Astrocyte (in vitro differentiated cells and primary cell): ENCODE data around the gene KRT23. TPM values are rescaled to one million over a fixed set of nuclear protein-coding genes. Genes with fewer than 3 reads are reported as not detected.
A peak's percentile ranks its signal among the peaks of the same experiment; 100 is the strongest.

Source experiments
- DNase-seq: peaks from one replicate; pipeline ENCODE4 v3.0.0-alpha.2; 2010; ENCODE audit warnings: low read depth
- FAIRE-seq: peaks from 2 replicates; lab custom pipeline; 2011; peaks lifted over from hg19 to GRCh38; lab: Jason Lieb, UNC
- H2AFZ ChIP-seq: 2 replicates; pipeline ENCODE4 v1.6.0; 2012; ENCODE audit warnings: low read depth, low read length, inconsistent platforms
- H3K27ac ChIP-seq: 2 replicates; pipeline ENCODE4 v1.5.1; 2011; ENCODE audit warnings: low read depth, low read length, inconsistent platforms
- H3K27me3 ChIP-seq: 2 replicates; pipeline ENCODE4 v1.6.0; 2011; ENCODE audit warnings: low read length, inconsistent platforms; ENCODE audit not compliant: insufficient read depth
- H3K36me3 ChIP-seq: 2 replicates; pipeline ENCODE4 v1.5.1; 2011; ENCODE audit warnings: low read length, inconsistent platforms; ENCODE audit not compliant: insufficient read depth
- H3K4me1 ChIP-seq: 2 replicates; pipeline ENCODE4 v1.5.1; 2011; ENCODE audit warnings: low read length, inconsistent platforms; ENCODE audit not compliant: insufficient read depth
- H3K4me2 ChIP-seq: 2 replicates; pipeline ENCODE4 v1.6.0; 2012; ENCODE audit warnings: low read length, inconsistent platforms
- H3K4me3 ChIP-seq: 2 replicates; pipeline ENCODE4 v1.5.1; 2011; ENCODE audit warnings: low read depth, mild to moderate bottlenecking, low read length, inconsistent platforms; ENCODE audit not compliant: insufficient read depth
- H3K79me2 ChIP-seq: 2 replicates; pipeline ENCODE4 v1.6.0; 2012; ENCODE audit warnings: mild to moderate bottlenecking, low read length, inconsistent platforms; ENCODE audit not compliant: insufficient read depth
- H3K9ac ChIP-seq: 2 replicates; pipeline ENCODE4 v1.6.0; 2012; ENCODE audit warnings: mild to moderate bottlenecking, low read length, inconsistent platforms
- H3K9me3 ChIP-seq: 2 replicates; pipeline ENCODE4 v1.5.1; 2012; ENCODE audit warnings: low read depth, mild to moderate bottlenecking, low read length, inconsistent platforms; ENCODE audit not compliant: insufficient read depth
- H4K20me1 ChIP-seq: 2 replicates; pipeline ENCODE4 v1.6.0; 2012; ENCODE audit warnings: low read length, inconsistent platforms; ENCODE audit not compliant: insufficient read depth
- H3K27ac Mint-ChIP-seq: one replicate; pipeline ENCODE4 v1.8.0; 2021; ENCODE audit warnings: mild to moderate bottlenecking, mixed read lengths; ENCODE audit not compliant: unreplicated experiment
- H3K27me3 Mint-ChIP-seq: one replicate; pipeline ENCODE4 v1.8.0; 2021; ENCODE audit warnings: low read depth, mixed read lengths; ENCODE audit not compliant: unreplicated experiment
- H3K36me3 Mint-ChIP-seq: one replicate; pipeline ENCODE4 v1.8.0; 2021; ENCODE audit warnings: low read depth, mixed read lengths; ENCODE audit not compliant: unreplicated experiment
- H3K4me1 Mint-ChIP-seq: one replicate; pipeline ENCODE4 v1.8.0; 2021; ENCODE audit warnings: low read depth, mixed read lengths; ENCODE audit not compliant: unreplicated experiment
- H3K4me3 Mint-ChIP-seq: one replicate; pipeline ENCODE4 v1.8.0; 2021; ENCODE audit warnings: mild to moderate bottlenecking, moderate library complexity, mixed read lengths; ENCODE audit not compliant: unreplicated experiment
- H3K9me3 Mint-ChIP-seq: one replicate; pipeline ENCODE4 v1.8.0; 2021; ENCODE audit warnings: mild to moderate bottlenecking, mixed read lengths; ENCODE audit not compliant: unreplicated experiment
- EZH2 ChIP-seq: IDR thresholded peaks from 2 replicates; pipeline ENCODE4 v1.6.1; 2012; ENCODE audit warnings: mild to moderate bottlenecking, low read length, inconsistent platforms; ENCODE audit not compliant: insufficient read depth
- total RNA-seq: library from RNA; stranded (reverse); gene quantifications from 2 replicates; pipeline ENCODE4 v1.2.1, GENCODE V29; 2021
- TF ChIP-seq, protein P1 (sequence below): IDR thresholded peaks from 2 replicates; pipeline ENCODE4 v1.5.1; 2011; ENCODE audit warnings: low read depth, mild to moderate bottlenecking, inconsistent platforms, low read length, moderate library complexity; ENCODE audit not compliant: insufficient read depth

KRT23 gene
- total RNA-seq, 1 donor from 2014 or later: not detected

DNA sequence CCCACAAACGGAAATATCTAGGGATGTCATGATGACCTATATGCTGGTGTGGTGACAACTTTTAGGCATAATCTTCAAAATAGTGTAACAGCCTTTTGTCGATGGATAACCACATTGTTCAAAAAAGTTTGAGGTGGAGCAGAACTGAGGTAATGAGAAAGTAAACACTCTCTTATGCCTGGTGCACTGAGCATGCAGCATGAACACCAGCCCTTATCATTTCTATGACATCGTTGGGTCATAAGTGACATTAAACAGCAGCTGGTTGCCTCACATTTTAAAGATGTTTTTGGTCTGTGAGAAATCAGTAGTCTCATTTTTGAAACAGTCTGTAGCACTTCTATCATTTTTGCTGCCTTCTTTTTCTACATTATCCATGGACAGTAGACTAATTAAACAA is 1.8 kb downstream of the KRT23 start:
- Mint-ChIP-seq H3K4me3 (no peak overlapping the region), H3K36me3 (no peaks in the 10 kb centered on the region), H3K27me3 (no peaks in the 10 kb centered on the region), H3K4me1 (peaks cover 12% of the 10 kb centered on the region), H3K27ac (no peak overlapping the region), H3K9me3 (peaks cover 4% of the 10 kb centered on the region)
- no peak overlapping the region for H3K4me3 ChIP-seq
- FAIRE-seq (peak; percentile 84), DNase-seq (peak; percentile 74)
- no peak for TF ChIP-seq EZH2
- H3K79me2 ChIP-seq: no peaks in the 10 kb centered on the region
- no peak overlapping the region for H3K9ac ChIP-seq
- H3K36me3 ChIP-seq: no peaks in the 10 kb centered on the region
- H3K4me1 ChIP-seq: peaks cover 17% of the 10 kb centered on the region
- no peaks in the 10 kb centered on the region for H3K9me3 ChIP-seq
- H3K27me3 ChIP-seq: no peaks in the 10 kb centered on the region
- H4K20me1 ChIP-seq: no peaks in the 10 kb centered on the region
- H3K27ac ChIP-seq: no peak overlapping the region
- H2AFZ ChIP-seq: no peak overlapping the region
- H3K4me2 ChIP-seq: no peak overlapping the region

GRCh38 chr17:40932608-40933007 is 4.8 kb downstream of the KRT23 start:
- Histone ChIP-seq H3K27ac (no peak overlapping the region), H4K20me1 (no peaks in the 10 kb centered on the region), H3K4me3 (no peak overlapping the region), H2AFZ (no peak overlapping the region), H3K79me2 (no peaks in the 10 kb centered on the region), H3K9me3 (no peaks in the 10 kb centered on the region), H3K36me3 (no peaks in the 10 kb centered on the region), H3K27me3 (no peaks in the 10 kb centered on the region), H3K4me1 (peaks cover 15% of the 10 kb centered on the region), H3K4me2 (no peak overlapping the region), H3K9ac (no peak overlapping the region)
- Mint-ChIP-seq H3K9me3 (peaks cover 4% of the 10 kb centered on the region), H3K36me3 (no peaks in the 10 kb centered on the region), H3K4me3 (no peak overlapping the region), H3K27ac (no peak overlapping the region), H3K27me3 (no peaks in the 10 kb centered on the region), H3K4me1 (peaks cover 12% of the 10 kb centered on the region)
- TF ChIP-seq, protein P1, sequence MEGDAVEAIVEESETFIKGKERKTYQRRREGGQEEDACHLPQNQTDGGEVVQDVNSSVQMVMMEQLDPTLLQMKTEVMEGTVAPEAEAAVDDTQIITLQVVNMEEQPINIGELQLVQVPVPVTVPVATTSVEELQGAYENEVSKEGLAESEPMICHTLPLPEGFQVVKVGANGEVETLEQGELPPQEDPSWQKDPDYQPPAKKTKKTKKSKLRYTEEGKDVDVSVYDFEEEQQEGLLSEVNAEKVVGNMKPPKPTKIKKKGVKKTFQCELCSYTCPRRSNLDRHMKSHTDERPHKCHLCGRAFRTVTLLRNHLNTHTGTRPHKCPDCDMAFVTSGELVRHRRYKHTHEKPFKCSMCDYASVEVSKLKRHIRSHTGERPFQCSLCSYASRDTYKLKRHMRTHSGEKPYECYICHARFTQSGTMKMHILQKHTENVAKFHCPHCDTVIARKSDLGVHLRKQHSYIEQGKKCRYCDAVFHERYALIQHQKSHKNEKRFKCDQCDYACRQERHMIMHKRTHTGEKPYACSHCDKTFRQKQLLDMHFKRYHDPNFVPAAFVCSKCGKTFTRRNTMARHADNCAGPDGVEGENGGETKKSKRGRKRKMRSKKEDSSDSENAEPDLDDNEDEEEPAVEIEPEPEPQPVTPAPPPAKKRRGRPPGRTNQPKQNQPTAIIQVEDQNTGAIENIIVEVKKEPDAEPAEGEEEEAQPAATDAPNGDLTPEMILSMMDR: no peak
- no peak for TF ChIP-seq EZH2
- DNase-seq (peak; percentile 50), FAIRE-seq (no peak)

GRCh38 chr17:40931311-40931710 is 6.1 kb downstream of the KRT23 start:
- no peaks in the 10 kb centered on the region for H3K27me3 Mint-ChIP-seq
- H3K36me3 ChIP-seq: no peaks in the 10 kb centered on the region

More at GRCh38 chr17:40931311-40931710, 6.1 kb downstream of the KRT23 start:
- Histone ChIP-seq H3K79me2 (no peaks in the 10 kb centered on the region), H3K9ac (no peak overlapping the region), H2AFZ (no peak overlapping the region), H3K27ac (no peak overlapping the region), H3K4me2 (no peak overlapping the region), H3K4me1 (peaks cover 7% of the 10 kb centered on the region), H3K4me3 (no peak overlapping the region), H3K27me3 (no peaks in the 10 kb centered on the region), H3K9me3 (no peaks in the 10 kb centered on the region), H4K20me1 (no peaks in the 10 kb centered on the region)
- no peak overlapping the region for H3K4me3 Mint-ChIP-seq
- peaks cover 4% of the 10 kb centered on the region for H3K9me3 Mint-ChIP-seq
- DNase-seq (no peak), FAIRE-seq (no peak)
- H3K27ac Mint-ChIP-seq: no peak overlapping the region
- no peaks in the 10 kb centered on the region for H3K36me3 Mint-ChIP-seq
- no peak for TF ChIP-seq EZH2
- TF ChIP-seq, protein P1: no peak
- H3K4me1 Mint-ChIP-seq: peaks cover 8% of the 10 kb centered on the region
